ENCODE data around the gene ADGRG6. TPM values are rescaled to one million over a fixed set of nuclear protein-coding genes. Genes with fewer than 3 reads are reported as not detected.

ADGRG6 gene
- total RNA-seq, 1 donor from 2014 or later: 0.39 TPM

GRCh38 chr6:142292166-142292924 is 9.5 kb upstream of the ADGRG6 start:
- Histone ChIP-seq H3K4me2 (no peak overlapping the region), H3K4me3 (no peak overlapping the region), H3K4me1 (no peaks in the 10 kb centered on the region), H3F3A (ENCODE audit: low read depth) (no peaks in the 10 kb centered on the region), H3K9me3 (ENCODE audit: low read depth) (no peaks in the 10 kb centered on the region), H3K36me3 (no peaks in the 10 kb centered on the region), H3K27me3 (no peaks in the 10 kb centered on the region), H4K20me1 (ENCODE audit: low read depth) (no peaks in the 10 kb centered on the region), H3K9ac (no peak overlapping the region), H3K79me2 (ENCODE audit: low read depth) (no peaks in the 10 kb centered on the region), H2AFZ (replicated peaks) (no peak overlapping the region), H3K27ac (no peak overlapping the region)
- no peak overlapping the region for H3K27ac Mint-ChIP-seq
- H3K36me3 Mint-ChIP-seq: no peaks in the 10 kb centered on the region
- no peaks in the 10 kb centered on the region for H3K27me3 Mint-ChIP-seq (ENCODE audit: insufficient read depth, low read depth)
- no peak for DNase-seq (ENCODE audit: low spot score)
- H3K4me3 Mint-ChIP-seq: no peak overlapping the region
- H3K4me1 Mint-ChIP-seq: no peaks in the 10 kb centered on the region
- no peak for TF ChIP-seq EZH2 (IDR thresholded peaks at IDR 0.05)
- no peak for TF ChIP-seq EZH2phosphoT487 (IDR thresholded peaks at IDR 0.05)
- no peak for TF ChIP-seq CTCF (IDR thresholded peaks at IDR 0.05)
- no peaks in the 10 kb centered on the region for H3K9me3 Mint-ChIP-seq

DNA sequence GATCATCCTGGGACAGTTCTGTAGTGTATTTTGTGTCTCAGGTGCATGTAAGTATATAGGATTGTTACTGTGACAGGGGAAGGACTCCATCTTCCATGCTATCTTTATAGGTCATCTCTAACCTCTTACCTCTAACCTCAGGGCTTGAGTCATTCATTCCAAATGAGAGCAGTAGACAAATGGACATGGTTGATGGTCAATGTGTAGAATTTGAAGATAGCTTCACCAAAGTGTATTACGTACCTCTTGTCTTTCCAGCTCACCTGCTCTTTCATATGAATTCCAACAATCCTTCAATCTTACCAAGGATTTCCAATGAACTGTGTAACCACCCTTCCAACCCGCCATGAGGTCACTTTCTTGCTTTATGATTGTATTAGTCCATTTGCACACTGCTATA is 8.7 kb upstream of the ADGRG6 start:
- Mint-ChIP-seq H3K9me3 (no peaks in the 10 kb centered on the region), H3K4me3 (no peak overlapping the region), H3K27ac (no peak overlapping the region), H3K4me1 (peaks cover 1% of the 10 kb centered on the region), H3K27me3 (ENCODE audit: insufficient read depth, low read depth) (no peaks in the 10 kb centered on the region), H3K36me3 (no peaks in the 10 kb centered on the region)
- no peak overlapping the region for H3K27ac ChIP-seq
- TF ChIP-seq EZH2phosphoT487 (IDR thresholded peaks at IDR 0.05) (no peak), EZH2 (IDR thresholded peaks at IDR 0.05) (no peak), CTCF (IDR thresholded peaks at IDR 0.05) (no peak)
- no peak overlapping the region for H3K4me2 ChIP-seq
- H3K4me1 ChIP-seq: no peaks in the 10 kb centered on the region
- H3F3A ChIP-seq (ENCODE audit: low read depth): no peaks in the 10 kb centered on the region
- no peaks in the 10 kb centered on the region for H3K36me3 ChIP-seq
- H3K27me3 ChIP-seq: no peaks in the 10 kb centered on the region
- H3K9ac ChIP-seq: no peak overlapping the region
- H3K4me3 ChIP-seq: no peak overlapping the region
- H3K79me2 ChIP-seq (ENCODE audit: low read depth): no peaks in the 10 kb centered on the region
- no peaks in the 10 kb centered on the region for H4K20me1 ChIP-seq (ENCODE audit: low read depth)
- DNase-seq (ENCODE audit: low spot score): no peak
- no peaks in the 10 kb centered on the region for H3K9me3 ChIP-seq (ENCODE audit: low read depth)
- H2AFZ ChIP-seq (replicated peaks): no peak overlapping the region

DNA sequence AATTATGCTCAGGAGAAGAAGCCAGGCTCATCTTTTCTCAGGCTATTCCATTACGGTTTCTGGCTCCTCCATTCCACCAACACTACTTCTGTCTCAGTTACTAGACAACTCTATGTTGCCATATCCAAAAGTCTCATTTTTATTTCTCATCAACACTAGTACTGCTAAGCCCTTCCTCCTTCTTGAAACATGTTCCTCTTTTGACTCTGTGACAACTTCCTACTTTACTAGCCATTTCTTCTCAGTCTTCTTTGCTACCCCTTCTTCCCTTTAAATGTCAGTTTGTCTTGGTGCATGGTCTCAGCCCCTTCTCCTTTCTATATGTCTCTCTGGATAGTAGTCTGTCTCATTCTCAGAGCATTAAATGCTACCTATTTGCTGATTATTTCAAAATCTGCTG is 7.1 kb upstream of the ADGRG6 start:
- Histone ChIP-seq H3K79me2 (ENCODE audit: low read depth) (no peaks in the 10 kb centered on the region), H2AFZ (replicated peaks) (no peak overlapping the region), H4K20me1 (ENCODE audit: low read depth) (no peaks in the 10 kb centered on the region), H3K4me2 (no peak overlapping the region), H3K9me3 (ENCODE audit: low read depth) (no peaks in the 10 kb centered on the region), H3K9ac (no peak overlapping the region), H3K27ac (no peak overlapping the region), H3K4me3 (no peak overlapping the region), H3K4me1 (no peaks in the 10 kb centered on the region), H3K27me3 (no peaks in the 10 kb centered on the region), H3K36me3 (no peaks in the 10 kb centered on the region), H3F3A (ENCODE audit: low read depth) (no peaks in the 10 kb centered on the region)
- DNase-seq (ENCODE audit: low spot score): no peak
- Mint-ChIP-seq H3K4me3 (no peak overlapping the region), H3K9me3 (no peaks in the 10 kb centered on the region), H3K36me3 (no peaks in the 10 kb centered on the region), H3K4me1 (peaks cover 4% of the 10 kb centered on the region), H3K27ac (no peak overlapping the region), H3K27me3 (ENCODE audit: insufficient read depth, low read depth) (no peaks in the 10 kb centered on the region)
- no peak for TF ChIP-seq EZH2 (IDR thresholded peaks at IDR 0.05)
- no peak for TF ChIP-seq CTCF (IDR thresholded peaks at IDR 0.05)
- no peak for TF ChIP-seq EZH2phosphoT487 (IDR thresholded peaks at IDR 0.05)
